GM04504 (cell line): ENCODE data around the gene IL9R.
"Not testable (repeated sequence)": the region's sequence is repeated elsewhere in the genome, so short reads cannot be mapped to it uniquely, and the experiment has no call there.

Experiments used
- DNase-seq: peaks from one replicate; pipeline ENCODE4 v3.0.0-alpha.2; 2012; ENCODE audit warnings: low read depth

The IL9R gene

GRCh38 chrX:155997436-155997835 lies at the start of gene IL9R:
Gene IL9R, plus strand, starts transcription at chrX:155997696. Its CDS starts 64 bp downstream, at chrX:155997760.
- DNase-seq = no peak

GRCh38 chrX:155949098-155949497 lies 48.4 kb upstream of the IL9R start:
- DNase-seq = no peak

GRCh38 chrX:155951237-155951789 lies 46.2 kb upstream of the IL9R start:
- DNase-seq = no peak

GRCh38 chrX:155953055-155953454 lies 44.4 kb upstream of the IL9R start:
- DNase-seq = no peak

- DNase-seq = no peak
Observed at GRCh38 chrX:155954793-155955192, 42.7 kb upstream of the IL9R start.

- no peak for DNase-seq
Observed at GRCh38 chrX:155956099-155956498, 41.4 kb upstream of the IL9R start.

GRCh38 chrX:155956649-155957048 lies 40.8 kb upstream of the IL9R start:
- DNase-seq = no peak

GRCh38 chrX:155957843-155958242 lies 39.7 kb upstream of the IL9R start:
- DNase-seq = no peak

- DNase-seq = no peak
Observed at GRCh38 chrX:155959018-155959587, 38.4 kb upstream of the IL9R start.

GRCh38 chrX:155962906-155963305 lies 34.6 kb upstream of the IL9R start:
- DNase-seq = no peak

- DNase-seq = no peak
Observed at GRCh38 chrX:155966876-155967275, 30.6 kb upstream of the IL9R start.

GRCh38 chrX:155967653-155968325 lies 29.7 kb upstream of the IL9R start:
- no peak for DNase-seq

GRCh38 chrX:155968326-155968661 lies 29.2 kb upstream of the IL9R start:
- no peak for DNase-seq

- DNase-seq = no peak
Observed at GRCh38 chrX:155968791-155969190, 28.7 kb upstream of the IL9R start.

GRCh38 chrX:155971658-155972057 lies 25.8 kb upstream of the IL9R start:
- not testable (repeated sequence) for DNase-seq

GRCh38 chrX:155972241-155972640 lies 25.3 kb upstream of the IL9R start:
- DNase-seq = not testable (repeated sequence)

GRCh38 chrX:155983326-155983725 lies 14.2 kb upstream of the IL9R start:
- DNase-seq = no peak

- DNase-seq = no peak
Observed at GRCh38 chrX:155985208-155985607, 12.3 kb upstream of the IL9R start.

- DNase-seq = not testable (repeated sequence)
Observed at GRCh38 chrX:155986995-155987394, 10.5 kb upstream of the IL9R start.

GRCh38 chrX:155988859-155989258 lies 8.6 kb upstream of the IL9R start:
- DNase-seq = no peak

GRCh38 chrX:155993421-155993820 lies 4.1 kb upstream of the IL9R start:
- no peak for DNase-seq

GRCh38 chrX:155995321-155995875 lies 2.1 kb upstream of the IL9R start:
- DNase-seq = no peak

GRCh38 chrX:155998116-155998515 lies 620 bp downstream of the IL9R start:
- no peak for DNase-seq
